Neutrophil (primary cell): ENCODE data around the gene CDK19.
A peak's percentile ranks its signal among the peaks of the same experiment; 100 is the strongest.

Experiments used
- H3K27ac ChIP-seq: fragments of 200-600 bp; sonication (generic); 2 replicates; pipeline ENCODE4 v1.5.1; 2016; ENCODE audit warnings: mild to moderate bottlenecking, moderate library complexity
- H3K27me3 ChIP-seq: fragments of 200-600 bp; sonication (generic); 2 replicates; pipeline ENCODE4 v1.6.0; 2016; ENCODE audit warnings: mild to moderate bottlenecking
- H3K36me3 ChIP-seq: fragments of 200-600 bp; sonication (generic); 2 replicates; pipeline ENCODE4 v1.5.1; 2017
- H3K4me1 ChIP-seq, 2 experiments: fragments of 200-600 bp in 1 of 2; sonication (generic) in 1 of 2; 1 replicate in 1 of 2; 2 replicates in 1 of 2; pipeline versions ENCODE4 v1.5.1 to v1.6.1; 2013 to 2016; ENCODE audit warnings: low read depth in 1 of 2, low read length in 1 of 2, mild to moderate bottlenecking in 1 of 2, moderate library complexity in 1 of 2; ENCODE audit not compliant: control insufficient read depth in 1 of 2, insufficient read depth in 1 of 2
- H3K4me3 ChIP-seq, 2 experiments: fragments of 200-600 bp in 1 of 2; sonication (generic) in 1 of 2; 1 replicate in 1 of 2; 2 replicates in 1 of 2; pipeline ENCODE4 v1.5.1; 2013 to 2016; ENCODE audit warnings: low read depth in 1 of 2, low read length in 1 of 2, mild to moderate bottlenecking in 1 of 2, moderate library complexity in 1 of 2
- H3K9me3 ChIP-seq: fragments of 200-600 bp; sonication (generic); 2 replicates; pipeline ENCODE4 v1.5.1; 2016
- TF ChIP-seq, protein P1 (sequence below): fragments of 200-600 bp; sonication (generic); IDR thresholded peaks from 2 replicates; pipeline ENCODE4 v1.5.1; 2016; ENCODE audit warnings: antibody characterized with exemption

Gene CDK19

DNA sequence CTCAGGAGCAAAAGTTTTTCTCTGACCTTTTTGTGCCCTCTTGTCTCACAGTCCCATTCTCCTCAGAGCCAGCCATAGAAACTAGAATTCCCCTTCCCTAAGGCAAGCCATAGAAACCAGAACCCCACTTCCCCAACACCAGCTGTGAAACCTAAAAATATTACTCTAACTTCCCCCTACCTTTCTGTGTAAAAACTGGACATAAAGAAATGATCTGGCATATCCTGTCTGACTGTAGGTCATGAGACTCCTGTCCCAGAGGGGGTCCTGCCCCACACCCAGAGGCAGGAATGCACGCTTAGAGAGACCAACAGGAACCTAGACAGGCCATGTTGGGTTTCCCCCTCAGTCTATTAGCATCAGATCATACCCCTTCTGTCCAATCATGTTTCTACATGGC is 198.2 kb downstream of the CDK19 start:
- Histone ChIP-seq H3K27me3 (no peaks in the 10 kb centered on the region), H3K9me3 (no peaks in the 10 kb centered on the region), H3K36me3 (peaks cover 91% of the 10 kb centered on the region), H3K27ac (peak overlapping the region; percentile 39), H3K4me1 (peaks cover 28 to 33% of the 10 kb centered on the region in 2 experiments), H3K4me3 (no peak overlapping the region)
- TF ChIP-seq, protein P1, sequence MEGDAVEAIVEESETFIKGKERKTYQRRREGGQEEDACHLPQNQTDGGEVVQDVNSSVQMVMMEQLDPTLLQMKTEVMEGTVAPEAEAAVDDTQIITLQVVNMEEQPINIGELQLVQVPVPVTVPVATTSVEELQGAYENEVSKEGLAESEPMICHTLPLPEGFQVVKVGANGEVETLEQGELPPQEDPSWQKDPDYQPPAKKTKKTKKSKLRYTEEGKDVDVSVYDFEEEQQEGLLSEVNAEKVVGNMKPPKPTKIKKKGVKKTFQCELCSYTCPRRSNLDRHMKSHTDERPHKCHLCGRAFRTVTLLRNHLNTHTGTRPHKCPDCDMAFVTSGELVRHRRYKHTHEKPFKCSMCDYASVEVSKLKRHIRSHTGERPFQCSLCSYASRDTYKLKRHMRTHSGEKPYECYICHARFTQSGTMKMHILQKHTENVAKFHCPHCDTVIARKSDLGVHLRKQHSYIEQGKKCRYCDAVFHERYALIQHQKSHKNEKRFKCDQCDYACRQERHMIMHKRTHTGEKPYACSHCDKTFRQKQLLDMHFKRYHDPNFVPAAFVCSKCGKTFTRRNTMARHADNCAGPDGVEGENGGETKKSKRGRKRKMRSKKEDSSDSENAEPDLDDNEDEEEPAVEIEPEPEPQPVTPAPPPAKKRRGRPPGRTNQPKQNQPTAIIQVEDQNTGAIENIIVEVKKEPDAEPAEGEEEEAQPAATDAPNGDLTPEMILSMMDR, result no peak

GRCh38 chr6:110615722-110616121 is 199.5 kb downstream of the CDK19 start:
- no peaks in the 10 kb centered on the region for H3K9me3 ChIP-seq
- H3K27me3 ChIP-seq, result no peaks in the 10 kb centered on the region
- TF ChIP-seq, protein P1, result no peak
- H3K27ac ChIP-seq, result no peak overlapping the region
- peaks cover 28 to 33% of the 10 kb centered on the region in 2 experiments for H3K4me1 ChIP-seq
- no peak overlapping the region for H3K4me3 ChIP-seq
- H3K36me3 ChIP-seq, result peaks cover 86% of the 10 kb centered on the region

DNA sequence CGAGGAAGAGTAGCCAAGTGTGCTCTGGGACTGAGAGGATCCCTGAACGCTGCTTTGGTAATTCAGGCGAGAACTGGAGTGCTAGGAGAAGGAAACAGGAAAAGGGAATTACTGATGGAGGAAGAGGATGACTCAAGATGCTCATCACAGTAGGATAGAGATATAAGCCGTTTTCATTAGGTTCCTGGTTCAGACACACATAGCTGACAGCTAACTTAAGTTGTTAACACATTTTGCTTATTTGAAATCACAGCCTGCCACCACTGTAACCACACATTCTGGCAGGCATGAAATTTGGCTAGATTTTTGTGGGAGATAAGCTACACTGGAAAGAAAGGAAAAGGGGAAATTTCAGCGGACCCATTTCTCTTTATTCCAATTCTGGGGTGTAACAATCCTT is 200.7 kb downstream of the CDK19 start:
- H3K27me3 ChIP-seq, result no peaks in the 10 kb centered on the region
- H3K27ac ChIP-seq, result peak overlapping the region; percentile 76
- peaks cover 82% of the 10 kb centered on the region for H3K36me3 ChIP-seq
- TF ChIP-seq, protein P1, result no peak
- H3K4me3 ChIP-seq, result no peak overlapping the region
- H3K4me1 ChIP-seq, result peaks cover 28 to 33% of the 10 kb centered on the region in 2 experiments
- H3K9me3 ChIP-seq, result no peaks in the 10 kb centered on the region

DNA sequence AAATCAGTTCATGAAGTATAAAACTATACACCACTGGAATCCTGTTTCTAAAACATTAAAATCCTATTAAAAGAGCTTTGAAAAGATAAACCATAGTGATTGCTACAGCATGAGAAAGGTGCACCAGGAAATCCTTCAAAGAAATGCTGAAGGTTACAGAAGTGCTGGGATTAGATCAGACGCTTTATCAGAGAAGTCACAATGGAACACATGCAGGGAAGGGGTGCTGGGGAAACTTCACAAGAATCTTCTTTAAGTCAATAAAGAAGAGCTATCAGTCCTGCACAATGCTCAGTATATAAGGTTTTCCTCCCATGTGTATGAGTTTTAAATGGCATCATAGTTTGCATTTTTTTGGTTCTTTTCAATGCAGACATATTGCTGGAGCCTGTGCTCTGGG is 201.2 kb downstream of the CDK19 start:
- TF ChIP-seq, protein P1, result no peak
- H3K4me1 ChIP-seq, result peaks cover 28 to 33% of the 10 kb centered on the region in 2 experiments
- peaks cover 77% of the 10 kb centered on the region for H3K36me3 ChIP-seq

GRCh38 chr6:110613356-110613755 is 201.9 kb downstream of the CDK19 start:
- TF ChIP-seq, protein P1, result no peak
- Histone ChIP-seq H3K4me1 (peaks cover 28 to 33% of the 10 kb centered on the region in 2 experiments), H3K27ac (peak overlapping the region; percentile 76), H3K9me3 (no peaks in the 10 kb centered on the region), H3K27me3 (no peaks in the 10 kb centered on the region), H3K4me3 (no peak overlapping the region), H3K36me3 (peaks cover 69% of the 10 kb centered on the region)

More for the DNA sequence above, 201.2 kb downstream of the CDK19 start:
- H3K9me3 ChIP-seq, result no peaks in the 10 kb centered on the region
- peak overlapping the region; percentile 76 for H3K27ac ChIP-seq
- H3K4me3 ChIP-seq, result no peak overlapping the region
- H3K27me3 ChIP-seq, result no peaks in the 10 kb centered on the region

GRCh38 chr6:110612298-110612697 is 203.0 kb downstream of the CDK19 start:
- Histone ChIP-seq H3K9me3 (no peaks in the 10 kb centered on the region), H3K4me1 (peaks cover 28 to 33% of the 10 kb centered on the region in 2 experiments), H3K27ac (peak overlapping the region; percentile 4), H3K36me3 (peaks cover 63% of the 10 kb centered on the region), H3K27me3 (no peaks in the 10 kb centered on the region), H3K4me3 (no peak overlapping the region)
- TF ChIP-seq, protein P1, result no peak
